PC-9 (cell line): ENCODE data around the gene NELL2.

Experiments used
- CTCF ChIP-seq: fragments of 200-600 bp; sonication (generic); conservative IDR thresholded peaks from 2 replicates; pipeline ENCODE4 v1.6.1; 2017; ENCODE audit warnings: mixed run types, antibody characterized with exemption, mild to moderate bottlenecking, moderate library complexity
- EZH2 ChIP-seq: fragments of 200-600 bp; sonication (generic); IDR thresholded peaks from 2 replicates; pipeline ENCODE4 v1.8.0; 2017; ENCODE audit warnings: antibody characterized with exemption, low read depth

DNA sequence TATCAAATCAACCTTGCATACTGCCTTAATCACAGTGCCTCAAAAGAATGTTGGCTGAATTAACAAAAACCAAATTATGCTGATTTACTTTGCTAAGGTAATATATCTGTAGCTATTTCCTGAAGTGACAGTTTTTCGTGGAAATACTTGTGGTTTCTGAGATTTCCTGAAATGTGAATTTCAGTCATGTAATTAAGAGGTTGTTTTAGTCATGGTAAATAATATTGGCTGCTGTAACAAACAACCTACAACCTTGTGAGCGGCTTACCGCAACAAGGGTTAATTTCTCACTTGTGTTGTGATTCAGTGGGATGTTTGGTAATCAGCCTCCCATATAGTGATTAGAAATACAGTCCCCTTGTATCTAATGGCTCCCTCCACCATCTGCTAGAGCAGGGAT lies 387.9 kb downstream of the NELL2 start:
- TF ChIP-seq CTCF (no peak), EZH2 (no peak)
